ENCODE data around the gene TLK1.
A peak's percentile ranks its signal among the peaks of the same experiment; 100 is the strongest.

TLK1 gene

GRCh38 chr2:171160119-171160955 lies at the start of gene TLK1:
Gene TLK1, minus strand, starts transcription at chr2:171160893. Its CDS starts 465 bp downstream, at chr2:171160428.
- DNase-seq = peak; percentile 68

DNA sequence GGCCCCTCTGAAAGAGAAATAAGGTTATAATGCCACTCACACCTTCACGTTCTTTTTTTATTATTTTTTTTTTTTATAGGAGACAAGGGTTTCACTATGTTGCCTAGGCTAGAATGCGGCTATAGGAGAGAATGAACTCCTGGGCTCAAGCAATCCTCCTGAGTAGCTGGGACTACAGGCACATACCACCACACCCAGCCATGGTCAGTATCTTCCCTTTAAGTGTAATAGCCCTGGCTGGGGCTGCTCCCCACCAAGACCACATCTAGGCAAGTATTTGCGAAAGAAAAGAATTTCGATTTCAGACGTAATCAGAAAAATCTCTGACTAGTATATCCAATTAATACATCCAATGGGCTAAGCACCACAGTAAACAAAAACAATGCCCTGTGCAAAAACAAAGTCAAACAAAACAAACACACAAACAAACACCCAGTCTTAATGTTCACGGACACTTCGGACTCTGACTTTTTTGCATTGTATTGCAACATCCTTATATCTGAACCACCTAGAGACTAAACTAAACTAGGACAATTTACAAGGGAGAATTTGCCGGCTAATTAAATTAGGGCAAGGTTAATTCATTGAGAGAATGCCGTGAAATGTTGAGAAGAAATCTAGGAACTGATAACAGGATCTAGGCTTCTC lies 49.6 kb upstream of the TLK1 start:
- no peak for DNase-seq

DNA sequence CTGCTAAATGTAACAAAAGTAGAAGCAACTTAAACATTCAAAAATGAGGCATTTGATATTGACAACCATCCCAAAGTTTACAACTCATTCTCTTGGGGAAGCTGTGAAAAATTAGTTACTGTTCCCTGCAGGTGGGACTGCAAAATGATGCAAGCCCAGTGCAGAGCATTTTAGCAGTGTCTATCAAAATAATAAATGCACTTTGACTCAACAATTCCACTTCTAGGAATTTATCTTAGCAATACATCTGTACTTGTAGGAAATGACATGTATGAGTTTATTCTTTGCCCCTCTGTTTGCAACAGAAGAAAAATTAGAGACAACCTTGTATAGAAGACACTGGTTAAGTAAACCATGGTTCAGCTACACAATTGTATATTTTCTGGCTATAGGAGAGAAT lies 48.0 kb upstream of the TLK1 start:
- DNase-seq = no peak

- DNase-seq = no peak
Observed at GRCh38 chr2:171206422-171207115, 45.9 kb upstream of the TLK1 start.

DNA sequence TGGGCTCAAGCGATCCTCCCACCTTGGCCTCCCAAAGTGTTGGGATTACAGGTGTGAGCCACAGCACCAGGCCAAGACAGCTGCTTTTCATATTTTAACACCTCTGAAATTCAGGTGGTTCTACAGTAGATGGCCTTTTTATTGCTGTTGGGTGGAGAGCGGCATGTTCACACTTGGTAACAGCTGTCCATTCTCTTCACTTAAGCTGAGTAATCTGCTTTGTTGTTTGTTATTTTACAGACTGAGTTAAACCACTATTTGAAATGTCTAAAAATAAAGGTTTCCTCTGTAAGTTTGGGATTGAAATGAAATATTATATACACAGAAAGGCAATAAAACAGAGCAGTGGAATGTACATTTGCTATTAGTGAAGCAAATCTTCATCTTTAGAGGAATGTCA lies 44.9 kb upstream of the TLK1 start:
- no peak for DNase-seq

- no peak for DNase-seq
Observed at GRCh38 chr2:171201767-171202166, 41.1 kb upstream of the TLK1 start.

- DNase-seq = no peak
Observed at GRCh38 chr2:171201271-171201670, 40.6 kb upstream of the TLK1 start.

DNA sequence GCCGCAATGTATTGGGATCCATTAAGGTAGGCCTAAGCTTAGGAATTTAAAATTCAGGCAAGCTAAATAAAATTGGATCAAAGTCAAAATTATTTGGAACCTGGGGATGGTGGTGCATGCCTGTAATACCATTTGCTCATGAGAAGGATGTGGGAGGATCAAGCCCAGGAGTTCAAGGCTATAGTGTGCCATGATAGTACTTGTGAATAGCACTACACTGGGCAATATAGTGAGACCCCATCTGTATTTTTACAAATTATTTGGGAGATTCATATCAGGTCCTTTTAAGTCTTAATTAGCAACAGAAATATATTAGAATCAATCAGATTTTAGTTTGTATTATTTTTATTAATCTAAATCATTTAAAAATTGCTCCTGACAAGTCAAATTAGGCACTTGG lies 39.8 kb upstream of the TLK1 start:
- no peak for DNase-seq

DNA sequence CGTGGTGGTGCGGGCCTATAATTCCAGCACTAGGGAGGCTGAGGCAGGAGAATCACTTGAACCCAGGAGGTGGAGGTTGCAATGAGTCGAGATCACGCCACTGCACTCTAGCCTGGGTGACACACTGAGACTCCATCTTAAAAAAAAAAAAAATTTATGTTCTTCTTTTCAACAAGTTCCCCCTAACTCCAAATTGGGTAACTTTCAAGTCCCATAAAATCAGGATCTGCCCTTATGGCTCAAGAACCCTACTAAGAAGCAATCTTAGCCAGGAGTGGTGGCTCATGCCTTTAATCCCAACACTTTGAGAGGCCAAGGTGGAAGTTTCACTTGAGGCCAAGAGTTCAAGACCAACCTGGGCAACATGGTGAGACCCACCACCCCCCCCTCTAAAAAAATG lies 30.3 kb upstream of the TLK1 start:
- no peak for DNase-seq

- DNase-seq = no peak
Observed at GRCh38 chr2:171187819-171188218, 27.1 kb upstream of the TLK1 start.

GRCh38 chr2:171187177-171187576 lies 26.5 kb upstream of the TLK1 start:
- no peak for DNase-seq

GRCh38 chr2:171185941-171186340 lies 25.2 kb upstream of the TLK1 start:
- no peak for DNase-seq

- no peak for DNase-seq
Observed at GRCh38 chr2:171185165-171185818, 24.6 kb upstream of the TLK1 start.

GRCh38 chr2:171181064-171182049 lies 20.7 kb upstream of the TLK1 start:
- DNase-seq = no peak

- DNase-seq = no peak
Observed at GRCh38 chr2:171180229-171180930, 19.7 kb upstream of the TLK1 start.

GRCh38 chr2:171178993-171179392 lies 18.3 kb upstream of the TLK1 start:
- DNase-seq = no peak

DNA sequence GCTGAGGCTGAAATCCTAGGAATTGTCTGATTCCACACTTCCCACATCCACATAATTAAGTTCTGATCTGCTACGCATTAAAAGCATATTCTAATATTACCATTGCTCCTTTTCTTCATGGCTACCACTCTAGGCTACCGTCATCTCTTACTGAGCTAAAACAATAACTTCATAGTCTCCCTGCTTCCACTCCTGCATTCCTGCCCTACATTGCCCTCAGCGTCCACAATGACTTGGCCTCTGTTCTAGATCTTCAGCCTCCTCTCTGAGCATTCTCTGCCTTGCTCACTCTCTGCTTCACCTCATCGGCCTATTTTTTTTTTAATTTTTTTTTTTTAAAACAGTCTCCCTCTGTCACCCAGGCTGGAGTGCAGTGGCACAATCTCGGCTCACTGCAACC lies 15.8 kb upstream of the TLK1 start:
- no peak for DNase-seq

DNA sequence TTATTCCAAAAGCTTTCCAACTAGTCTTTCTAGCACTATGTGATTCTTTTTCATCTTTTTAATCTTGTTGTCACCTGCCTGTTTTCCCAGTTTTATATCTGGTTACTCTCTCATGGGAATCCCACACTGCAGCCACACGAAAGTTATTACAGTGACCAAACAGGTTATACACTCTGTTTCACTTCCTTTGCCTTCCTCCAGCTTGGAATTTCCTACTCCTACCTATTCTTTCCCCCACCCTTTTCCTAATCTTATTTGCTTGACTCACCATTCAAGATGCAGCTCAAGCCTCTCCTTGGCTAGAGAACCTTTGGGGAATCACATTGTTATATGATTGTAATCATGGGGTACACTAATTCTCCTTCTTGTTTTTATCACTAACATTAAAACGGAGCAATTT lies 13.4 kb upstream of the TLK1 start:
- no peak for DNase-seq

DNA sequence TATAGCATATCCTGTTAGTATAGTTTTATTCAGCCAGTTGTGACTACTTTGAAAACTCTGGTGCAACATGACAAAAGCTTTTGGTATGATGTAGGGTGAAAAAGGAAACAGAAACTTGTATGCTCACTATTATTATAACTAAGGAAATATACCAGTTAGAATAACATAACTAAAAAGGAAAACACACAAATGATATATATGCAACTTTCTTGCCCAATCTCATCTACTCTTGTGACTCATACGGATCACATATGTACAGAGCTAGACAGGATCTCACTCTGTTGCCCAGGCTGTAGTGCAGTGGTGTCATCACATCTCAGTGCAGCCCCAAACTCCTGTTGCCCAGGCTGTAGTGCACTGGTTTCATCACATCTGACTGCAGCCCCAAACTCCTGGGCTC lies 12.4 kb upstream of the TLK1 start:
- no peak for DNase-seq

- DNase-seq = no peak
Observed at GRCh38 chr2:171171808-171172207, 11.1 kb upstream of the TLK1 start.

DNA sequence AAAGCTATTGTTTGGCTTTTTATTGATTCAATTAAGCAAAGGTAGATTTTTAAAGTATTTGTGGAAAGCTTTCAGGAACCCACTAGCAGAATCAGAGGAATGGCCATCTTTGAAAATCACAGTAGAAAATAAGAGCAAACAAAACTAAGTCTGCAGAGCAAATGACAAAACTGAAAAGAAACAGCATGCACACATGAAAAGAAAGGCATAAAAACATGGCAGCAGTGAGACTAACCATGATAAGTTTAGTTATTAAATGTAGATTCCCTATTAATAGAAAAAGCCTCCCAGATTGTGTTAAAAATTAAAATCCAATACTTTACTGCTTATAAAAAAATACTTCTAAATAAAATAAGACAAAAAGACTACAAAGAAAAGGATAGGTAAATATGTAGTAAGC lies 9.1 kb upstream of the TLK1 start:
- DNase-seq = no peak

DNA sequence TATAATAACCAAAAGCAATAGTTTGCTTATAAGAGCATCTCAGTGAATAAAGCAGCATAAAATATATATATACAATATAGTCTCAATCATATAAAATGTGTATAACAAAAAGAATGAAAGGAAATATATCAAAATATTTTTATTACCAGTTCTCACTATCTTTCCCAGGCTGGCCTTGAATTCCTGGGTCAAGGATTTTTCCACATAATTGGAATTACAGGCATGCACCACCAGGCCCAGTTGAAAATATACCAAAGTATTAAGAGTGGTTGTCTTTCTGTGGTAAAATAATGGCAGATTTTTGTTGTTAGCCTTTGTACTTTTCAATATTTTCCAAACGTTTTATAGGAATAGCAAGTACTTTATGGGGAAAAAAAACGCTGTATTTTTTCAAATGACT lies 8.6 kb upstream of the TLK1 start:
- DNase-seq = no peak
